Measurements from ENCODE around the gene GPR15LG. TPM values are rescaled to one million over a fixed set of nuclear protein-coding genes. Genes with fewer than 3 reads are reported as not detected.
"Not testable (repeated sequence)": the region's sequence is repeated elsewhere in the genome, so short reads cannot be mapped to it uniquely, and the experiment has no call there.

The GPR15LG gene
- total RNA-seq, 3 donors from 2014 or later: not detected

DNA sequence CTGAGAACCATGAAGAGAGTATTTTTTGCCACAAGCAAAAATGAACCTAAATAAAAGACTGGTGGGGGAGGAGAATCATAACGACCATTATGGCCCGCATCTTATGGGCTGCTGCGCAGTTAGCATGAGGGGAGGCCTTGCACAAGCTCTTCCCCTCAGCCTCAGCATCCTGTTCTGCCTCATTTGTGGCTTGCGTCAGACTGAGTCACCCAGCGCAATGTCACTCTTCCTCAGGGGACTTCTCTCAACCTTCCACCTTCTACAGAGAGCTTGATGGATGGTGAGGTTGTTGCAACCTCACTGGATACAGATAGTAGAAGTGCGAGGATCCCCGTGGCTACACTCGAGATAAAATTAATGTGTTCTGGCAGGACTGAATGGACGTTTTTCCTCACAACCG, 16.8 kb upstream of the GPR15LG start:
- peak; percentile 34 for DNase-seq
- peaks cover 11% of the 10 kb centered on the region for H3K36me3 Mint-ChIP-seq (ENCODE audit: insufficient read depth)
- peaks cover 2% of the 10 kb centered on the region for H3K27me3 Mint-ChIP-seq (ENCODE audit: low read depth)
- no peak overlapping the region for H3K4me3 Mint-ChIP-seq
- H3K4me1 Mint-ChIP-seq (ENCODE audit: low read depth): peaks cover 17% of the 10 kb centered on the region
- ATAC-seq: peak; percentile 94 to 98
- H3K9me3 Mint-ChIP-seq: no peaks in the 10 kb centered on the region

DNA sequence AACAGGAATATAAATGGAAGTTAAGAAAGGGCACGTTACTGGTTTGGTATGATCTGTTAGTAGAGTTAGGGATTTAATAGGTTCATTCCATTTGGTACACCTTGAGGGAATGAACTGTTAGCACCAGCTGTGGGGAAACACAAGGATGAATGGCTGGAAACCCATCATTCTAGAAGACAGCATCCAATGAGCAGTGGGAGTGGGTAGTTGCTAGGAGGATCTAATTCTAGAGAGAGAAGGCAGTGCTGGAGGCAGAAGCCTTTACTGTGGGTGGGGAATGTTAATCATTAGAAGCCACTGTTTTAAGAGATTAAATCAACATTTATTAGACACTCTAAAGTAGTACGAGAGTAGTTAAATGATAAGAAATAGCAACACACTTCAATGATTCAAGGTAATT, 15.5 kb upstream of the GPR15LG start:
- DNase-seq: no peak

DNA sequence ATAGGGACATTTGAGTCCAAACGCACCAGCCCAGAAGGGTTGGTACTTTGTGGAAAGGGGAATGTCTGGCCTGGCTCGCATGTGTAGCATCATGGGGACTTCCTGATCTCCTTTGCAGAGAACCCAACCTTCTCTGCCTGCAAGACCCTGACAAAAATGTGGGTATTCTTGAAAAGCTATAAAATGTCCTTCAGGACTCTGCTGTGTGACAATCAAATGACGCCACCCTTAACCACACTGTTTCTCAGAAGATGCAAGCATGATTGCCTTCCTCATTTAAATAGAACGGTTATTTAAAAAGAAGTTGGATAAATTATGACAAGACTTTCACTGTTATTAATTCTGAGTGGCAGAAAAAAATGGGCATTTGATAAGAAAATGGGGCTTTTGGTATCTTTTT, 15.1 kb upstream of the GPR15LG start:
- peaks cover 9% of the 10 kb centered on the region for H3K36me3 Mint-ChIP-seq (ENCODE audit: insufficient read depth)
- no peak for DNase-seq
- peaks cover 3% of the 10 kb centered on the region for H3K27me3 Mint-ChIP-seq (ENCODE audit: low read depth)
- no peaks in the 10 kb centered on the region for H3K9me3 Mint-ChIP-seq
- H3K4me3 Mint-ChIP-seq: no peak overlapping the region
- H3K4me1 Mint-ChIP-seq (ENCODE audit: low read depth): peaks cover 17% of the 10 kb centered on the region
- ATAC-seq: no peak

More for the DNA sequence above, 15.5 kb upstream of the GPR15LG start:
- Mint-ChIP-seq H3K27me3 (ENCODE audit: low read depth) (peaks cover 3% of the 10 kb centered on the region), H3K9me3 (no peaks in the 10 kb centered on the region), H3K4me1 (ENCODE audit: low read depth) (peaks cover 17% of the 10 kb centered on the region), H3K36me3 (ENCODE audit: insufficient read depth) (peaks cover 11% of the 10 kb centered on the region), H3K4me3 (no peak overlapping the region)
- no peak for ATAC-seq

DNA sequence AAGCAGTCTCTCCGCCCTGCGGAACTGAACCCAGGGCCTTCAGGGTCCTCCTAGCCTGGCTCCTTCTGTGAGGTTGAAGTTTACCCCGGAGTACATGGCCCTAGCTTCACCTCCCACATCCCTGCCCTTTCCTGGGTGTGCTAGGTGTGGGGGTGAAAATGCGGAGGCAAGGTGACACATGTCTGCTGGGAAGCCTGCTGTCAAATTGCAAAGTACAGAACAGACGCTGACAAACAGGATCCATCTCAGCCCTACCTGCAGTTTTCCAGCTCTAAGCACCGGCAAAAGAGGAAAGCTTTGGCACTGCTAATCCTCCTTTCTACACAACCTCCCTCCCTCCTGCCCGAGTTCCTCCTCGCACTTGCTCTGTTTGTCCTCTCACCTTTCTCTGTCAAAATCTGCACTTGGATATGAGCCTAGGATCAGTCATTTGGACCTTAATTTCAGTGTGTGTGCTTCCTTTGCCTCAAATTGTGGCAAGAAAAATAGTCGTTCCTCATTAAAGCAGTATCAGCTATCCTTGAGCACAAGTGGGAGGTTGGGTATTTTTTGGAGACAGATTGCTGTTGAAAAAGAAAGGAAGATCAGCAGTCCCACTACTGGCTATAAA, 14.4 kb upstream of the GPR15LG start:
- DNase-seq (no peak), ATAC-seq (no peak)
- Mint-ChIP-seq H3K36me3 (ENCODE audit: insufficient read depth) (peaks cover 5% of the 10 kb centered on the region), H3K4me3 (no peak overlapping the region), H3K4me1 (ENCODE audit: low read depth) (peaks cover 17% of the 10 kb centered on the region), H3K27me3 (ENCODE audit: low read depth) (peaks cover 3% of the 10 kb centered on the region), H3K9me3 (no peaks in the 10 kb centered on the region)

DNA sequence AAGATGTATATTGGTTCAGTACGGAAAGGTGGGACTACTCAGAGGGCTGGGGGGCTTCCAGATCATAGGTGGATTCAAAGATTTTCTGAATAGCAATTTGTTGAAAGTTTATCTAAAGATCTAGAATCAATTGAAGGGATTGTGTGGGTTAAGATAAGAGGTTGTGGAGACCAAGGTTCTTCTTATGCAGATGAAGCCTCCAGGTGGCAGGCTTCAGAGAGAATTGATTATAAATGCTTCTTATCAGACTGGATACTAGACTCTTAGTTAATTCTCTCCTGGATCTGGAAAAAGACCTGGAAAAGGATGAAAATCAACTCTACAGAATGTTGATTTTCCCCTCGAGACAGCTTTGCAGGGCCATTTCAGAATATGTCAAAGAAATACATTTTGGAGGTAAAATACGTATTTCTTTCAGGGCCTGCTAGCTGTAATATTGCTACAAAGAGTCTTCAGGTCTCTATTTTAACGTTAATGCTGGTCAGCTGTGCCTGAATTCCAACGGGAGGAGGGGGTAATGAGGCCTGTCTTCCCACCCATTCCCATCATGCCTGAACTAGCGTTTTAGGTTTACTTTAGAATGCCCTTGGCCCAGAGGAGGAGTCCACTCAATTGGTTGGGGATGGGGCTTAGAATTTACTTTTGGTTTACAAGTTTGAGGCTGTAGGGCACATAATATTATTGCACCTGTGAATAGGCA, 12.8 kb upstream of the GPR15LG start:
- H3K27me3 Mint-ChIP-seq (ENCODE audit: low read depth): peaks cover 3% of the 10 kb centered on the region

DNA sequence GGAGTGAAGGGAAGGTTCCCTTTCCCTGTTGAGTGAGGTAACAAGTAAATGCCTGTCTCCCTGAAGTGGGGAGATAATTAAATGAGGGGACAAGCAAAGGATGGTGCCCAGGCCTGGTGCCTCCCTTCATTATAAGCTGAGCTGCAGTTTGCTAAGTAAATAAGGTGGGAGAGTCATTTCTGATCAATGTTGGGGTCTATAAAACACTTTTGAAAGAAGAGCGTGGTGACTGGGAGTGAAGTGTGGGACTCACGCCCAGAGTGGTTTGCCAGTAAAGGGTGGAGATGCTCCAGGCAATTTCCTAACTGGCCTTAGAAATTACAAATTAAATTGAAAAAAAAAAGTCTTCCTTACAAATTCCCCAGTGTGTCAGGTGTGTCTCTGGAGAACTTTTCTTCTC, 9.6 kb upstream of the GPR15LG start:
- no peak for DNase-seq
- no peaks in the 10 kb centered on the region for H3K9me3 Mint-ChIP-seq
- no peak overlapping the region for H3K4me3 Mint-ChIP-seq
- no peaks in the 10 kb centered on the region for H3K36me3 Mint-ChIP-seq (ENCODE audit: insufficient read depth)
- peaks cover 3% of the 10 kb centered on the region for H3K27me3 Mint-ChIP-seq (ENCODE audit: low read depth)
- peaks cover 5% of the 10 kb centered on the region for H3K4me1 Mint-ChIP-seq (ENCODE audit: low read depth)
- ATAC-seq: no peak

More for the DNA sequence above, 12.8 kb upstream of the GPR15LG start:
- H3K4me3 Mint-ChIP-seq: no peak overlapping the region
- no peaks in the 10 kb centered on the region for H3K9me3 Mint-ChIP-seq
- DNase-seq (no peak), ATAC-seq (no peak)
- H3K4me1 Mint-ChIP-seq (ENCODE audit: low read depth): peaks cover 17% of the 10 kb centered on the region
- no peaks in the 10 kb centered on the region for H3K36me3 Mint-ChIP-seq (ENCODE audit: insufficient read depth)

DNA sequence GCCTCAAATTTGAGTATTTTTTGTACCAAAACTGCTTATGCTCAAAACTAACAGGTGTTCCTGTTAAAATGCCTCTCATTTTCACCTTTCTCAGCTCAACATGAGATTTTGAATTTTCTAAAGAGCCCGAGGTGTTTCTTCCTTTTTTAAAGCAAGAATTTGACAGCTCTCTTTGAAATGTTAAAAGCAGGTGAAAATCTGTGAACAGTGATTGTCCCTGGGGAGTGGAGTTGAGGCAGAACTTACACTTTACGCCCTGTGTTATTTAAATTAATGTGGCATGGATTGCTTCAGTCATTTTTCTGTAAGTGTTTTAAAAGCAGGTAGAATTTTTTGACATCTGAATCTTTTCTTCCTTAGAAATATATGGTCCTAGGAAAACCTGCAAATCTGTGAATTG, 9.2 kb upstream of the GPR15LG start:
- H3K4me3 Mint-ChIP-seq: no peak overlapping the region
- H3K27me3 Mint-ChIP-seq (ENCODE audit: low read depth): peaks cover 3% of the 10 kb centered on the region
- no peak for DNase-seq
- H3K4me1 Mint-ChIP-seq (ENCODE audit: low read depth): peaks cover 2% of the 10 kb centered on the region
- no peak for ATAC-seq
- no peaks in the 10 kb centered on the region for H3K9me3 Mint-ChIP-seq
- H3K36me3 Mint-ChIP-seq (ENCODE audit: insufficient read depth): no peaks in the 10 kb centered on the region

DNA sequence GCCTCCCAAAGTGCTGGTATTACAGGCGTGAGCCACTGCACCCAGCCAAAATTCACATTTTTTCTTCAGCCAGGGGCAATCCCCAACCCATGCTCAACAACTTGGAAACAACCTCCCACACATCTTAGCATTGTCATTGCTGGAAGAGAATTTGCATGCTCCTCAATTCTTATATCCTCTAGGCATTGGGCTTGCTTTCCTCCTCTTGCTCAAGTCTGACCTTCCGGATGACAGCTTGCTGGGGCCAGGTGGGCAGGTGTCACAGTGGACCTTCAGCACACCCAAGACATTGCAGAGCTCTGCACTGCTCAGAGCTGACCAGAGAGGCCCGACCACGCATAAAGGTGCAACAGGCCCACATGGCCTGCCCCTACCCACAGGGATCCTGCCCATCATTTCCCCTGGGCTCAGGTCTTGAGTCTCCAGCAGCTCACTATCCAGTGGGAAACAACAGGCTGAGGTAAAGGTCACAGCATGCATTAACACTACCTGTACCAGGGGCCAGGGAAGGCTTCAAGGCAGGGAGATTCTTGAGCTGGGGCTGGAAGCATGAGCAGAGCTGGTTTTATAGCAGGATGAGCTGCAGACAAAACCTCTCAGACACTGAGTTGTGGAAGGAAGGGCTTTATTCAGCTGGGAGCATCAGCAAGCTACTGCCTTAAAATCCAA, 6.8 kb upstream of the GPR15LG start:
- Mint-ChIP-seq H3K27me3 (ENCODE audit: low read depth) (peaks cover 2% of the 10 kb centered on the region), H3K4me3 (no peak overlapping the region), H3K9me3 (no peaks in the 10 kb centered on the region), H3K36me3 (ENCODE audit: insufficient read depth) (no peaks in the 10 kb centered on the region), H3K4me1 (ENCODE audit: low read depth) (no peaks in the 10 kb centered on the region)
- ATAC-seq (no peak), DNase-seq (no peak)

DNA sequence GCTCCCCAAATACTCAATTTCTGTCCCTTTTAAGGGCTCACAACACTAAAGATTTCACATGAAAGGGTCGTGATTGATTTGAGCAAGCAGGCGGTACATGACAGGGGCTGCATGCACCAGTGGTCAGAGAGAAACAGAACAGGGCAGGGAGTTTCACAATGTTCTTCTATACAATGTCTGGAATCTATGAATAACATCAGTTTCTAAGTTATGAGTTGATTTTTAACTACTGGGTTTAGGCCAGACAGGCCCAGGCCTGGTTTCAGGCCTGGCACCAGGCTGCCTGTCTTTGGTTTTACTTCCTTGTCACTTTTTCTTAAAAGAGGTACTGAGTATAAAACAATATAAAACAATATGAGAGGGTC, 6.3 kb upstream of the GPR15LG start:
- H3K9me3 Mint-ChIP-seq; H3K36me3 Mint-ChIP-seq (ENCODE audit: insufficient read depth); H3K4me1 Mint-ChIP-seq (ENCODE audit: low read depth); H3K4me3 Mint-ChIP-seq; H3K27me3 Mint-ChIP-seq (ENCODE audit: low read depth); ATAC-seq; DNase-seq: not testable (repeated sequence)

DNA sequence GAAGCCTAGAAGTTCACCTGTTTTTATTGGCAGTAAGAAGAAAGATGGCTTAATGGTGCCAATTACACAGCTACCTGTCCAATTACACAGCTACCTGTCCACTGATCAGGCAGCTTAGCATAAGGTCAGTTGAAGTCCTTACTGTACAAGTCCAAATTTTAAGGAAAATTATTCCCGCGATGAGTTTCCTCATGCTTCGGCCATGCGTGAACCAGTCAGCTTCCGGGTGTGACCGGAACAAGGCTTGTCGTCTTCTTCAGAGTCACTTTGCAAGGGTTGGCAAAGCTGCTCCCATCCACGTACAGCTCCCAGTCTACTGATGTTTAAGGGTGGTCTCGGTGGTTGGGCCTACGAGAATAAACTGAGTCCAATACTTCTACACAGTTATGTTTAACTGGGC, 5.2 kb upstream of the GPR15LG start:
- H3K4me1 Mint-ChIP-seq (ENCODE audit: low read depth); H3K27me3 Mint-ChIP-seq (ENCODE audit: low read depth); ATAC-seq; H3K9me3 Mint-ChIP-seq; H3K4me3 Mint-ChIP-seq; DNase-seq; H3K36me3 Mint-ChIP-seq (ENCODE audit: insufficient read depth): not testable (repeated sequence)

DNA sequence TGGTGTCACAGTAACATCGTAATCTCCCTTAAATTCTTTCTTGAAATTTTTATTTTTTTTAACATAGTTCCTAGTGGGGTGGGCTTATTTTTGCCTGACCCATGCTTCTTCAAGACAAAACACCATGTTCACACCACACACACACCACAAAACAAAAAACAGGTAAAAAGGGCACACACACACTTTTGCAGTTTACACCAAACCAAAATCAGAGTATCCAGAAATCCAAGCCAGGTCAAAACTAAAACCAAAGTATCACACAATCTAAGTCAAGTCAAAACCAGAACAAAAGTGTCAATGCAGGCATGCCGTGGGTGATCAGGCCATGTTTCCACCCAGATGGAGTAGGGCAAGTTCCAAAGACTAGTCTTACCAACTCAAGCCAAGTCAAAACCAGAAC, 2.4 kb upstream of the GPR15LG start:
- DNase-seq; ATAC-seq; H3K4me1 Mint-ChIP-seq (ENCODE audit: low read depth); H3K27me3 Mint-ChIP-seq (ENCODE audit: low read depth); H3K9me3 Mint-ChIP-seq; H3K4me3 Mint-ChIP-seq; H3K36me3 Mint-ChIP-seq (ENCODE audit: insufficient read depth): not testable (repeated sequence)

DNA sequence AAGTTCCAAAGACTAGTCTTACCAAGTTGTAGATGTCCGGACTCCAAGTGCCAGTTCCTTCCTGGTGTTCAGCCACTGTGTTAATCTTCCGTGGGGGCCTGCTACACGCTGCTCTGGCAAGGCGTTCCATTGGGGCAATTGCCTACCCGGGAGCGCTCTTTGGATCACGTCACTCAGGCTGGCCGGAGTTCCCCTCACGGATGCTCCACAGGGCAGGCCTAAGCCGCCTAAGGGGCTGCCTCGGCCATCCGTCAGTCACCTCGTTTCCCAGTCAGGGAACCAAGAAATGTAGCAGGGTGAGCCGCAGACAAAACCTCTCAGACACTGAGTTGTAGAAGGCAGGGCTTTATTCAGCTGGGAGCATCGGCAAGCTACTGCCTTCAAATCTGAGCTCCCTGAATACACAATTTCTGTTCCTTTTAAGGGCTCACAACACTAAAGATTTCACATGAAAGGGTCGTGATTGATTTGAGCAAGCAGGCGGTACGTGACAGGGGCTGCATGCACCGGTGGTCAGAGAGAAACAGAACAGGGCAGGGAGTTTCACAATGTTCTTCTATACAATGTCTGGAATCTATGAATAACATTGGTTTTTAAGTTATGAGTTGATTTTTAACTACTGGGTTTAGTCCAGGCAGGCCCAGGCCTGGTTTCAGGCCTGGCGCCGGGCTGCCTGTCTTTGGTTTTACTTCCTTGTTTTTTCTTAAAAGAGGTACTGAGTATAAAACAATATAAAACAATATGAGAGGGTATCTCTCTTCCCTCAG, 1.7 kb upstream of the GPR15LG start:
- not testable (repeated sequence) for H3K4me3 Mint-ChIP-seq; H3K27me3 Mint-ChIP-seq (ENCODE audit: low read depth); ATAC-seq; DNase-seq; H3K36me3 Mint-ChIP-seq (ENCODE audit: insufficient read depth); H3K9me3 Mint-ChIP-seq; H3K4me1 Mint-ChIP-seq (ENCODE audit: low read depth)

DNA sequence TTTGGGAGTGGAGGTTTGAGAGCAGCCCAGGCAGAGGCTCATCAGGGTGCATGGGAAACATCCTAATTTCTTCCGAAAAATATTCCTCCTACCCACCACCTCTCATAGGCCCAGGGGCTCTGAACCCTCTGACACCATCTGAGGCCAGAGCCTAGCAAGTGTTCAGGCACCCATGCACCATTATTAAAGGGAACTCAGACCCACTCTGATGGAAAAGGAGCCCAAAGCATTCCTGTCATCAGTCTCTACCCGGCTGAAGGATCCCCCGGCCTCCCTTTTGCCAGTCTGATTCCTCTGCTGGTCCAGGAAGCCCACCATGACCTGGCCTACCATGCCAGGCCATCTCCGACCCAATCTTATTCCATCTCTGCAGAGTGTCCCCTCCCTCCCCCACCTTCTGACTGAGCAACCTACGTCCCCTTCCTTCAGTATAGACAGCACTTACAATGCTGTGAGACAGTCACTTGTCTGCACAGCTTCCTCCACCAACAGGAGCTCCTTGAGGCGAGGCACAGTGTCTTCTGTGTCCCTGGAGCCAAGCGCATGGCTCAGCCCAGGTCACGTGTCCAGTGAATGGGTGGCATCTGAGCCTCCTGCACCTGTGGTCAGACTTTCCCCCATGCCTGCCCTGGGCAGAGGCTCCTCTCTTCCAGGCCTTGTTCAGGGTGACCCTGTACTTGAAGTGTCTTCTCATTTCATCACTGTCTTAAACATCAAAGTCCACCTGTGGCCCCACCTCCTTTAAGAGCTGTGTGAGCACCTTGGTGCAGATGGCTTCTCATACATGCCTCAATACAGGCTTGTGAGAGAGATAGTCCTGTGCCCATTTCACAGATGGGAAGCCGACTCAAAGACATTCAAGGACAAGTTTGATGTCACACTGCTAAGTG, 889 bp upstream of the GPR15LG start:
- Mint-ChIP-seq H3K4me3 (no peak overlapping the region), H3K36me3 (ENCODE audit: insufficient read depth) (no peaks in the 10 kb centered on the region), H3K4me1 (ENCODE audit: low read depth) (peaks cover 10% of the 10 kb centered on the region), H3K27me3 (ENCODE audit: low read depth) (no peaks in the 10 kb centered on the region), H3K9me3 (no peaks in the 10 kb centered on the region)
- ATAC-seq (no peak), DNase-seq (no peak)

DNA sequence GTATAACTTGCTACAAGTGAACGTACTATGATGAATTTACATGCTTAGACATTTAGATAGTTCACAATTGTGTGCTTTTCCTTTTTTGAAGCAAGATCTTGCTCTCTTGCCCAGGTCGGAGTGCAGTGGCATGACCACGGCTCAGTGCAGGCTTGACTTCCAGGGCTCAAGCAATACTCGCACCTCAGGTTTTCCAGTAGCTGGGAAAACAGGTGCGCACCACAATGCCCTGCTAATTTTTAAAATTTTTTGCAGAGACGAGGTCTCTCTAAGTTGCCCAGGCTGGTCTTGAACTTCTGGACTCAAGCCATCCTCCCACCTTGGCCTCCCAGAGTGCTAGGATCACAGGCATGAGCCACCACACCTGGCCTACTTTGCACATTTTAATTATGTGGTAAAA, 1.8 kb downstream of the GPR15LG start:
- Mint-ChIP-seq H3K4me3 (no peak overlapping the region), H3K4me1 (ENCODE audit: low read depth) (peaks cover 10% of the 10 kb centered on the region), H3K27me3 (ENCODE audit: low read depth) (no peaks in the 10 kb centered on the region), H3K9me3 (no peaks in the 10 kb centered on the region), H3K36me3 (ENCODE audit: insufficient read depth) (no peaks in the 10 kb centered on the region)
- no peak for DNase-seq
- ATAC-seq: no peak

Data from activated T-cell treated with anti-CD3 and anti-CD28 coated beads, Interleukin-2, amount 50 U/mL, for 4 hours (primary cell).